Choroid plexus epithelial cell (primary cell): Measurements from ENCODE around the gene CLDN16.
A peak's percentile ranks its signal among the peaks of the same experiment; 100 is the strongest.

ENCODE experiments used
- DNase-seq: peaks from one replicate; pipeline ENCODE4 v3.0.0-alpha.2; 2010; ENCODE audit warnings: low read depth
- H3K4me3 ChIP-seq: 2 replicates; pipeline ENCODE4 v1.5.1; 2011; ENCODE audit warnings: low read depth, mild to moderate bottlenecking, control low read depth, low read length, moderate library complexity
- TF ChIP-seq, protein P1 (sequence below): conservative IDR thresholded peaks from 2 replicates; pipeline ENCODE4 v1.5.1; 2011; ENCODE audit warnings: low read depth, mild to moderate bottlenecking, control low read depth, inconsistent platforms, low read length, moderate library complexity

The CLDN16 gene, protein sequence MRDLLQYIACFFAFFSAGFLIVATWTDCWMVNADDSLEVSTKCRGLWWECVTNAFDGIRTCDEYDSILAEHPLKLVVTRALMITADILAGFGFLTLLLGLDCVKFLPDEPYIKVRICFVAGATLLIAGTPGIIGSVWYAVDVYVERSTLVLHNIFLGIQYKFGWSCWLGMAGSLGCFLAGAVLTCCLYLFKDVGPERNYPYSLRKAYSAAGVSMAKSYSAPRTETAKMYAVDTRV

DNA sequence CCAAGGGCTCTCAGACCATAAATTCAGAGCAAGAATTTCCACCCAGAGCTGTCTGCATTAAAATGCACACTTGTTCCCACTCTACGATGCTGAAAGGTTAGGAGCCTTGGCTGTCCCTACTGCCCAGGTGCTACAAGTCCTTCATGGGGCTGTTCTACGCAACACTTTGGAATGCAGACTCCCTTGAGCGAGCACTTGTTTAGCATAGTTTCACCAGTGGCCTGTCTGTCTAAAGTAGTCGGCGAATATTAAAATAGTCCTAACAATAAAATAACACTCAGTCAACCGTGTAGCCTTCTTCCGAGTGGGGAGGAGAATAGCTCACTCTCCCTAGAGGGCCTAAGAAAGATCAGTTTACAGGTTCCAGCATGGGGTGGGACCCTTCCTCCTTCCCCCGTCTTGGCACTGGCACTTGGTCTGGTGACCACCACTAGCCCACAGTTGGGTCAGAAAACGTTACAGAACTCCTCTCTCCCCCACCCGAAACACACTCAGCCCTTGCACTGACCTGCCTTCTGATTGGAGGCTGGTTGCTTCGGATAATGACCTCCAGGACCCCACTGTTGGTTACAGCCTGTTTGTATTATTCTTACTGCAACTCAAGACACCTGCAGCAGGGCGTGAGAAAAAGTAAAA, at the start of gene CLDN16:
CLDN16 (plus strand) TSS at position 586 of the 636 bp plus-strand sequence. CDS start 167 bp downstream, outside the sequence.
- TF ChIP-seq, protein P1, sequence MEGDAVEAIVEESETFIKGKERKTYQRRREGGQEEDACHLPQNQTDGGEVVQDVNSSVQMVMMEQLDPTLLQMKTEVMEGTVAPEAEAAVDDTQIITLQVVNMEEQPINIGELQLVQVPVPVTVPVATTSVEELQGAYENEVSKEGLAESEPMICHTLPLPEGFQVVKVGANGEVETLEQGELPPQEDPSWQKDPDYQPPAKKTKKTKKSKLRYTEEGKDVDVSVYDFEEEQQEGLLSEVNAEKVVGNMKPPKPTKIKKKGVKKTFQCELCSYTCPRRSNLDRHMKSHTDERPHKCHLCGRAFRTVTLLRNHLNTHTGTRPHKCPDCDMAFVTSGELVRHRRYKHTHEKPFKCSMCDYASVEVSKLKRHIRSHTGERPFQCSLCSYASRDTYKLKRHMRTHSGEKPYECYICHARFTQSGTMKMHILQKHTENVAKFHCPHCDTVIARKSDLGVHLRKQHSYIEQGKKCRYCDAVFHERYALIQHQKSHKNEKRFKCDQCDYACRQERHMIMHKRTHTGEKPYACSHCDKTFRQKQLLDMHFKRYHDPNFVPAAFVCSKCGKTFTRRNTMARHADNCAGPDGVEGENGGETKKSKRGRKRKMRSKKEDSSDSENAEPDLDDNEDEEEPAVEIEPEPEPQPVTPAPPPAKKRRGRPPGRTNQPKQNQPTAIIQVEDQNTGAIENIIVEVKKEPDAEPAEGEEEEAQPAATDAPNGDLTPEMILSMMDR: no peak
- peak; percentile 6 for DNase-seq

DNA sequence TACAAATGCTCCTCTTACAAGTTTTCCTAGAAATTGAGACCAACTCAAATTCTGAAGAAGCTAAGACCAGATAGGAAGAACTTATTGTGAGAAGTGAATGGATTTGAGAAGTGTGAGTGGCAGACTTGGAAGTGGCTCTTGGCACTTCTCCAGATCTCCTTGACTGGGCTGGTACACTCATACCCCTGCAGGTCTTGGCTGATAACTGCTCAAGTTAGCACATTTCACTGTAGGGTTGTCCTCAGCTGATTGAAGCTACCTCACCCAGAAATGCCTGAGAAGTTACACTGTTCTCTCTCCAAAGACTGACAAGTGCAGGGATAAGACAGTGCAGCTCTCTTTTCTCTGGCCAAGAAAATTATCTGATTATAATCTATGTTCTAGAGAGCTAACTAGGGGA, 49.2 kb upstream of the CLDN16 start:
- DNase-seq: no peak
- no peak overlapping the region for H3K4me3 ChIP-seq
- TF ChIP-seq, protein P1: no peak

More for the DNA sequence above, at the start of gene CLDN16:
- no peak within 1 kb of the TSS for H3K4me3 ChIP-seq

DNA sequence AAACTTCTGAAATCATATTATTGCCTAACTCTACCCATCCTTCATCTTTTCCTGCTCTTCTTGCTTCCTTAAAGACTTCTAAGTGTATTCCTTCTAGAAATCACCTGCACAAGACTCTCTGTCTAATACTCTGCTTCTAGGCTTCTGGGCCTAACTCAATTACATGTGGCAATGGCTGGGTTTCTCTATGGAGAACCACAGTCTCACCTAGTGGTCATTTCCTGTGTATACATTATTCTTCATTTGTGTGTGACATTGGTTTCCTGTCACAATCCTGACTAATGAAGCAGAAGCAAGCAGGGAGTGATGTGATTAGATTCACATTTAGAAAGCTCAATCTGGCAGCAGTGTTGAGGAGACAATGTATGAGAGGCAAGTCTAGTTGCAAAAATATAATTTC, 48.8 kb upstream of the CLDN16 start:
- TF ChIP-seq, protein P1: peak; percentile 38
- no peak overlapping the region for H3K4me3 ChIP-seq
- peak; percentile 53 for DNase-seq

DNA sequence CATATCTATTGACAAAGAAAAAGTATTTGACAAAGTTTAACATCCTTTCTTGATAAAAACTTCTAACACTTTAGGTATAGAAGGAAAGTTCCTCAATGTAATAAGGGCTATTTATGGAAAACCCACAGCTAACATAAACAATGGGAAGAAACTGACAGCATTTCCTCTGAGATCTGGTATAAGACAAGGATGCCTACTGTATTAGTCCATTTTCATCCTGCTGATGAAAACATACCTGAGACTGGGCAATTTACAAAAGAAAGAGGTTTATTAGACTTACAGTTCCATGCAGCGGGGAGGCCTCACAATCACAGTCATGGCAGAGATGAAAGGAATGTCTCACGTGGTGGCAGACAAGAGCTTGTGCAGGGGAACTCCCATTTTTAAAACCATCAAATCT, 47.9 kb upstream of the CLDN16 start:
- TF ChIP-seq, protein P1: no peak
- no peak overlapping the region for H3K4me3 ChIP-seq
- peak; percentile 32 for DNase-seq

DNA sequence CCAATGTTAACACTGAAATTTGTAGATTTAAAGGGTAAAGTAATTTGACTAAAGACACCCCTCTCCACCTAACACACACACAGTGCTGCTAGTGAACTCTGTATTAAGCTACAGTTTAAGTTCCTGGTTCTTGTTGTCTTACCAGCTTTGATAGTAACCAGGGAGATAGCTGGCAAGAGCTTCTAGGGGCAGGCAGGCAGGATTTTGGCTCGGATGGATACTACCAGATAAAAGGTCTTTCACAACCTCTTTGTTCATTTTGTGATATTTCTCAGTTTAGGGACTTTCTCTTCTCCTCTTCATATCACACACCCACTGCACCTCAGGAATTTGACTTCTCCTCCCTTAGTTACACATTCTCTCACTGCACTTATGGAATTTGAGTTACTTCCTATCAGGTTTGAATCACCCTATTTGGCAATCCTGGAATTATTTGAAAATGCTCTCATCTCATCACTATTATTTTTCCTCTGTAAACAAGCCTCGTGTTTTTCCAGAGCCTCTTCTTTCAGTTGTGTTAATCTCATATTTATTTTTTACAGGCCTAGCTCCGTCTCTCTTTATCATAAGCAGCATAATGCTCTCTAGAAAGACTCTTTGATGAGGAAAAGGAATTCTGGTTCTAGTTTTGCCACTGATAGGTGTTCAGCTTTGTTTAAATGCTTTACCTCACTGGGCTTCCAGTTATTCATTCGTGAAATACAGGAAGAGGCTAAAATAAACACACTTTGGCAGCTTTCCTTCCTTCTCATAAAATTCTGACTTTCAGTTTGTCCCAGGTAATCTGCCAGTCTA, 42.7 kb upstream of the CLDN16 start:
- peak overlapping the region; percentile 2 for H3K4me3 ChIP-seq
- DNase-seq: peak; percentile 96
- TF ChIP-seq, protein P1: no peak

DNA sequence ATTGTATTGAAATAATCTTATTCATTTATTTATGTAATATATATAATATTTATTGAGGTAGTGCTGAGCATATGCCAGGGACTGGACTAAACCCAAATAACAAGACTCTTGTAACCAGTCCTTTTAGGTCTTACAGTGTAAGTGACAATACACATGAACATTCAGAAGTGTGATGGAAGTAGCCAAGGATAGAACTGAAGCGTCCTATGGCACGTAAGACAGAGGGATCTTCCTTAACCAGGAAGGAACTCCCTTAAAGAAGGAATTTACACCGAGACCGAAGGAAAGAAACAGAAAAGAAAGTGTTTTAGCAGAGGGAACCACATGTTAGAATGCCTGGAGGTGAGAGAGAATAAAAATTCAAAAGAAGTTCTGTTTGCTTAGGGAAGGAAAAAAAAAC, 42.1 kb upstream of the CLDN16 start:
- H3K4me3 ChIP-seq: no peak overlapping the region
- DNase-seq: no peak
- TF ChIP-seq, protein P1: no peak
